ENCODE results near the gene SDSL.

SDSL gene

GRCh38 chr12:113407931-113408600, 14.1 kb upstream of the SDSL start:
- no peak for DNase-seq (ENCODE audit: low spot score)
- in situ Hi-C loops (cut with MboI; ENCODE audit: low pct_unique_long_range_greater_than_20kb, low sequenced_read_pairs, unreplicated experiment) = loop anchor here (25.0 kb wide), 1 partner anchor 221 kb away; the partner anchor contains the start of genes DDX54 and RITA1
- no peak for TF ChIP-seq CTCF (IDR thresholded peaks at IDR 0.05; ENCODE audit: extremely low read depth, insufficient read depth, missing control alignments)

- DNase-seq (ENCODE audit: low spot score) = no peak
- in situ Hi-C loops (cut with MboI; ENCODE audit: low pct_unique_long_range_greater_than_20kb, low sequenced_read_pairs, unreplicated experiment) = loop anchor here (25.0 kb wide), 1 partner anchor 222 kb away; the partner anchor contains the start of genes DDX54 and RITA1
- no peak for TF ChIP-seq CTCF (IDR thresholded peaks at IDR 0.05; ENCODE audit: extremely low read depth, insufficient read depth, missing control alignments)
Measured at GRCh38 chr12:113408756-113409298, 13.4 kb upstream of the SDSL start.

GRCh38 chr12:113409462-113410124, 12.6 kb upstream of the SDSL start:
- in situ Hi-C loops (cut with MboI; ENCODE audit: low pct_unique_long_range_greater_than_20kb, low sequenced_read_pairs, unreplicated experiment) = loop anchor here (25.0 kb wide), 1 partner anchor 222 kb away; the partner anchor contains the start of genes DDX54 and RITA1
- no peak for TF ChIP-seq CTCF (IDR thresholded peaks at IDR 0.05; ENCODE audit: extremely low read depth, insufficient read depth, missing control alignments)
- DNase-seq (ENCODE audit: low spot score) = no peak

GRCh38 chr12:113413488-113413939, 8.7 kb upstream of the SDSL start:
- no peak for DNase-seq (ENCODE audit: low spot score)
- in situ Hi-C loops (cut with MboI; ENCODE audit: low pct_unique_long_range_greater_than_20kb, low sequenced_read_pairs, unreplicated experiment) = loop anchor here (25.0 kb wide), 1 partner anchor 226 kb away; the partner anchor contains the start of genes DDX54 and RITA1
- TF ChIP-seq CTCF (IDR thresholded peaks at IDR 0.05; ENCODE audit: extremely low read depth, insufficient read depth, missing control alignments) = no peak

GRCh38 chr12:113414519-113415038, 7.6 kb upstream of the SDSL start:
- TF ChIP-seq CTCF (IDR thresholded peaks at IDR 0.05; ENCODE audit: extremely low read depth, insufficient read depth, missing control alignments) = no peak
- in situ Hi-C loops (cut with MboI; ENCODE audit: low pct_unique_long_range_greater_than_20kb, low sequenced_read_pairs, unreplicated experiment) = loop anchor here (25.0 kb wide), 1 partner anchor 227 kb away; the partner anchor contains the start of genes DDX54 and RITA1
- no peak for DNase-seq (ENCODE audit: low spot score)

GRCh38 chr12:113416091-113416754, 6.0 kb upstream of the SDSL start:
- DNase-seq (ENCODE audit: low spot score) = no peak
- TF ChIP-seq CTCF (IDR thresholded peaks at IDR 0.05; ENCODE audit: extremely low read depth, insufficient read depth, missing control alignments) = no peak
- in situ Hi-C loops (cut with MboI; ENCODE audit: low pct_unique_long_range_greater_than_20kb, low sequenced_read_pairs, unreplicated experiment) = loop anchor here (25.0 kb wide), 1 partner anchor 229 kb away; the partner anchor contains the start of genes DDX54 and RITA1

Measured in GM13977 (cell line).